Adipocyte (in vitro differentiated cells): ENCODE measurements around the gene ATRNL1.
A peak's percentile ranks its signal among the peaks of the same experiment; 100 is the strongest.
"Not testable (repeated sequence)": the region's sequence is repeated elsewhere in the genome, so short reads cannot be mapped to it uniquely, and the experiment has no call there.

Source experiments
- DNase-seq: peaks from one replicate; pipeline ENCODE4 v3.0.0-alpha.2; 2015; ENCODE audit warnings: low read depth
- H3K27me3 ChIP-seq: replicated peaks from 2 replicates; pipeline ENCODE4 v1.7.0; 2013; ENCODE audit warnings: mild to moderate bottlenecking, low read length, moderate library complexity; ENCODE audit not compliant: control insufficient read depth, insufficient read depth
- H3K36me3 ChIP-seq: 2 replicates; pipeline ENCODE4 v1.7.0; 2013; ENCODE audit warnings: low read length, mild to moderate bottlenecking, moderate library complexity; ENCODE audit not compliant: control insufficient read depth, insufficient read depth, severe bottlenecking
- H3K4me1 ChIP-seq: 2 replicates; pipeline ENCODE4 v1.7.0; 2013; ENCODE audit warnings: mild to moderate bottlenecking, low read length, moderate library complexity; ENCODE audit not compliant: control insufficient read depth, insufficient read depth
- H3K4me3 ChIP-seq: 2 replicates; pipeline ENCODE4 v1.7.0; 2013; ENCODE audit warnings: mild to moderate bottlenecking, low read length, moderate library complexity
- H3K9ac ChIP-seq: 2 replicates; pipeline ENCODE4 v1.7.0; 2013; ENCODE audit warnings: mild to moderate bottlenecking, low read length, moderate library complexity
- H3K9me3 ChIP-seq: 2 replicates; pipeline ENCODE4 v1.7.0; 2013; ENCODE audit warnings: mild to moderate bottlenecking, low read length, moderate library complexity; ENCODE audit not compliant: control insufficient read depth

Gene ATRNL1

GRCh38 chr10:115706026-115706425, 612.9 kb downstream of the ATRNL1 start:
- peak; percentile 11 for DNase-seq
- Histone ChIP-seq H3K4me3 (no peak overlapping the region), H3K27me3 (no peaks in the 10 kb centered on the region), H3K9ac (no peak overlapping the region), H3K9me3 (no peaks in the 10 kb centered on the region), H3K36me3 (no peaks in the 10 kb centered on the region), H3K4me1 (no peaks in the 10 kb centered on the region)

GRCh38 chr10:115706488-115707076, 613.4 kb downstream of the ATRNL1 start:
- peak; percentile 76 for DNase-seq
- H3K4me1 ChIP-seq = no peaks in the 10 kb centered on the region
- no peaks in the 10 kb centered on the region for H3K27me3 ChIP-seq
- H3K9ac ChIP-seq = no peak overlapping the region
- H3K9me3 ChIP-seq = no peaks in the 10 kb centered on the region
- H3K36me3 ChIP-seq = no peaks in the 10 kb centered on the region
- H3K4me3 ChIP-seq = no peak overlapping the region

- H3K27me3 ChIP-seq = no peaks in the 10 kb centered on the region
- DNase-seq = no peak
- H3K4me1 ChIP-seq = no peaks in the 10 kb centered on the region
- no peaks in the 10 kb centered on the region for H3K36me3 ChIP-seq
- H3K9ac ChIP-seq = no peak overlapping the region
- no peaks in the 10 kb centered on the region for H3K9me3 ChIP-seq
- H3K4me3 ChIP-seq = no peak overlapping the region
Observed at GRCh38 chr10:115710136-115710535, 617.0 kb downstream of the ATRNL1 start.

GRCh38 chr10:115711306-115711705, 618.1 kb downstream of the ATRNL1 start:
- Histone ChIP-seq H3K36me3 (no peaks in the 10 kb centered on the region), H3K9ac (no peak overlapping the region), H3K27me3 (no peaks in the 10 kb centered on the region), H3K4me1 (no peaks in the 10 kb centered on the region), H3K4me3 (no peak overlapping the region), H3K9me3 (no peaks in the 10 kb centered on the region)
- no peak for DNase-seq

- H3K4me3 ChIP-seq = no peak overlapping the region
- no peaks in the 10 kb centered on the region for H3K4me1 ChIP-seq
- no peaks in the 10 kb centered on the region for H3K27me3 ChIP-seq
- H3K36me3 ChIP-seq = no peaks in the 10 kb centered on the region
- no peak for DNase-seq
- H3K9ac ChIP-seq = no peak overlapping the region
- H3K9me3 ChIP-seq = no peaks in the 10 kb centered on the region
Observed at GRCh38 chr10:115720121-115720520, 627.0 kb downstream of the ATRNL1 start.

- H3K9ac ChIP-seq = no peak overlapping the region
- no peaks in the 10 kb centered on the region for H3K4me1 ChIP-seq
- no peaks in the 10 kb centered on the region for H3K36me3 ChIP-seq
- no peak for DNase-seq
- H3K9me3 ChIP-seq = no peaks in the 10 kb centered on the region
- H3K27me3 ChIP-seq = no peaks in the 10 kb centered on the region
- no peak overlapping the region for H3K4me3 ChIP-seq
Observed at GRCh38 chr10:115727129-115727528, 634.0 kb downstream of the ATRNL1 start.

GRCh38 chr10:115744089-115744488, 650.9 kb downstream of the ATRNL1 start:
- H3K9ac ChIP-seq = no peak overlapping the region
- H3K9me3 ChIP-seq = no peaks in the 10 kb centered on the region
- H3K27me3 ChIP-seq = no peaks in the 10 kb centered on the region
- DNase-seq = no peak
- no peak overlapping the region for H3K4me3 ChIP-seq
- no peaks in the 10 kb centered on the region for H3K4me1 ChIP-seq
- H3K36me3 ChIP-seq = no peaks in the 10 kb centered on the region

- Histone ChIP-seq H3K27me3 (no peaks in the 10 kb centered on the region), H3K36me3 (no peaks in the 10 kb centered on the region), H3K9ac (no peak overlapping the region), H3K4me3 (no peak overlapping the region), H3K4me1 (no peaks in the 10 kb centered on the region), H3K9me3 (no peaks in the 10 kb centered on the region)
- DNase-seq = no peak
Observed at GRCh38 chr10:115745943-115746342, 652.8 kb downstream of the ATRNL1 start.

GRCh38 chr10:115747811-115748210, 654.6 kb downstream of the ATRNL1 start:
- Histone ChIP-seq H3K36me3 (no peaks in the 10 kb centered on the region), H3K9ac (no peak overlapping the region), H3K9me3 (no peaks in the 10 kb centered on the region), H3K4me1 (no peaks in the 10 kb centered on the region), H3K27me3 (no peaks in the 10 kb centered on the region), H3K4me3 (no peak overlapping the region)
- no peak for DNase-seq

GRCh38 chr10:115758488-115758887, 665.3 kb downstream of the ATRNL1 start:
- not testable (repeated sequence) for H3K36me3 ChIP-seq, H3K27me3 ChIP-seq, H3K4me3 ChIP-seq, DNase-seq, H3K9me3 ChIP-seq, H3K4me1 ChIP-seq, H3K9ac ChIP-seq

GRCh38 chr10:115760131-115760530, 667.0 kb downstream of the ATRNL1 start:
- H3K4me3 ChIP-seq = no peak overlapping the region
- no peaks in the 10 kb centered on the region for H3K27me3 ChIP-seq
- no peaks in the 10 kb centered on the region for H3K9me3 ChIP-seq
- no peaks in the 10 kb centered on the region for H3K36me3 ChIP-seq
- DNase-seq = no peak
- peaks cover 10% of the 10 kb centered on the region for H3K4me1 ChIP-seq
- H3K9ac ChIP-seq = no peak overlapping the region

- H3K4me1 ChIP-seq = peaks cover 13% of the 10 kb centered on the region
- H3K4me3 ChIP-seq = no peak overlapping the region
- no peaks in the 10 kb centered on the region for H3K9me3 ChIP-seq
- no peaks in the 10 kb centered on the region for H3K27me3 ChIP-seq
- no peak overlapping the region for H3K9ac ChIP-seq
- DNase-seq = no peak
- H3K36me3 ChIP-seq = no peaks in the 10 kb centered on the region
Observed at GRCh38 chr10:115761166-115761565, 668.0 kb downstream of the ATRNL1 start.
